Measurements from ENCODE around the gene FIBCD1.
"Not testable (repeated sequence)": the region's sequence is repeated elsewhere in the genome, so short reads cannot be mapped to it uniquely, and the experiment has no call there.

FIBCD1 gene

DNA sequence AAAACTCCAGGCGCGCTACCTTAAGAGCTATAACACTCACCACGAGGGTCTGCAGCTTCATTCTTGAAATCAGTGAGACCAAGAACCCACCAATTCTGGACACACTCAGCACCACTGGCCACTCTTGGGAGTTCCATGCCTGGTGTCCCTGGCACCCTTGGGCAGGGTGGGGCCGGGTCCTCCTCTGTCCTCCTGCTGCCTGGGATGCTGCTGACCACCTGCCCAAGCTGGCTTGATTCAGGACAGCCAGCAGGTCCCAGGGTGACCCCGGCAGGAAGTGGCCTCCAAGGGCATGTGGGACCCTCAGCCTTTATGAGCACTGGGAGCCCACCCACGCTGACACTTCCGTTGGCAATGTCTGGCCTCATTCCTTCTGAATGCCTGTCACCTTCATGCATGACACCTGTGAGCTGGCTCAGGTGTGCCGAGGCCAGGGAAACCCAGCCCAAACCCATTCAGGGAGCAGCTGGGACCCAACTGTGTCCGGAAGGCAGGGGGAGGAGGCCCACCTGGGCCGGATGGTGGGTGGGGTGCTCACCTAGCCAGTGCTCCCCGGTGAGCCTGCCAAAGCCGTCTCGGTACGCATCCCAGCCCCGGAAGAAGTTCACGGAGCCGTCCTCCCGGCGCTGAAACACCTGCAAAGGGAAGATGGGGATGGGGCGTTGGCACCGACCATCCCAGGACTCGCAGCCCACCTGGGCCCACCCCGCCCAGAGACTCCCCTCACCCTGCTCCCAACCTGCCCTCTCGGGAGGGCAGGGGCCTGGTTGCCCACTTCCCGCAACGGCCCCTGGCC is 27.6 kb downstream of the FIBCD1 start:
- DNase-seq (ENCODE audit: extremely low read depth, low read depth), result no peak
- TF ChIP-seq, protein P1, sequence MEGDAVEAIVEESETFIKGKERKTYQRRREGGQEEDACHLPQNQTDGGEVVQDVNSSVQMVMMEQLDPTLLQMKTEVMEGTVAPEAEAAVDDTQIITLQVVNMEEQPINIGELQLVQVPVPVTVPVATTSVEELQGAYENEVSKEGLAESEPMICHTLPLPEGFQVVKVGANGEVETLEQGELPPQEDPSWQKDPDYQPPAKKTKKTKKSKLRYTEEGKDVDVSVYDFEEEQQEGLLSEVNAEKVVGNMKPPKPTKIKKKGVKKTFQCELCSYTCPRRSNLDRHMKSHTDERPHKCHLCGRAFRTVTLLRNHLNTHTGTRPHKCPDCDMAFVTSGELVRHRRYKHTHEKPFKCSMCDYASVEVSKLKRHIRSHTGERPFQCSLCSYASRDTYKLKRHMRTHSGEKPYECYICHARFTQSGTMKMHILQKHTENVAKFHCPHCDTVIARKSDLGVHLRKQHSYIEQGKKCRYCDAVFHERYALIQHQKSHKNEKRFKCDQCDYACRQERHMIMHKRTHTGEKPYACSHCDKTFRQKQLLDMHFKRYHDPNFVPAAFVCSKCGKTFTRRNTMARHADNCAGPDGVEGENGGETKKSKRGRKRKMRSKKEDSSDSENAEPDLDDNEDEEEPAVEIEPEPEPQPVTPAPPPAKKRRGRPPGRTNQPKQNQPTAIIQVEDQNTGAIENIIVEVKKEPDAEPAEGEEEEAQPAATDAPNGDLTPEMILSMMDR (IDR thresholded peaks at IDR 0.05; ENCODE audit: low read depth, low read length, missing control alignments), result no peak
- no peak overlapping the region for H3K4me3 ChIP-seq (replicated peaks; ENCODE audit: low read depth, low read length)

GRCh38 chr9:130910670-130911069 is 28.4 kb downstream of the FIBCD1 start:
- DNase-seq (ENCODE audit: extremely low read depth, low read depth); H3K4me3 ChIP-seq (replicated peaks; ENCODE audit: low read depth, low read length): not testable (repeated sequence)

DNA sequence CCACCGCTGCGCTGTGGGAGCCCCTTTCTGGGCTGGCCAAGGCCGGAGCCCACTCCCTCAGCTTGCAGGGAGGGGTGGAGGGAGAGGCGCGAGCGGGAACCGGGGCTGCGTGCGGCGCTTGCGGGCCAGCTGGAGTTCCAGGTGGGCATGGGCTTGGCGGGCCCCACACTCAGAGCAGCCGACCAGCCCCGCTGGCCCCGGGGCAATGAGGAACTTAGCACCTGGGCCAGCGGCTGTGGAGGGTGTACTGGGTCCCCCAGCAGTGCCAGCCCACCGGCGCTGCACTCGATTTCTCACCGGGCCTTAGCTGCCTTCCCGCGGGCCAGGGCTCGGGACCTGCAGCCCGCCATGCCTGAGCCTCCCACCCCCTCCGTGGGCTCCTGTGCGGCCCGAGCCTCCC is 29.0 kb downstream of the FIBCD1 start:
- H3K4me3 ChIP-seq (replicated peaks; ENCODE audit: low read depth, low read length); DNase-seq (ENCODE audit: extremely low read depth, low read depth): not testable (repeated sequence)

DNA sequence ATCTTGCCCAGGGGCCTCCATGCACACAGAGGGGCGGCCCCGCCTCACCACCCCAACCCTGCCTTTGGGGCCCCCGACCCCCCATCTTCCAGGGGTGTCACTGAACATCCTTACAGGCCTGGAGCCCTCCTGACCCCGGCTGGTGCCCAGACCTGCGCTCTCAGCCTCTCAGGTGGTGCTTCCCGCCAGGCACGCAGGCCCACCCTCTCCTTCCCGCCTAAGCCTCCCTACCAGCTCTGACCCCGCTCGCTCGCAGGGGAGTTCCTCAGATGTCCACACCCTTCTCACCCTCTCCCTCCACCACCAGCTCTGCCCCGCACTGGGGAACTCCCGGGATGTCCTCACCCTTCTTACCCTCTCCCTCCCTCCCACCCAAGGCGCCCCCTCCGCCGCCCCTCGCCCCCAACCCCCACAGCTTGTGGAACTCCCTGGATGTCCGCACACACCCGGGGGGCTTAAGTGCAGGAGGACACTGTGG is 30.1 kb downstream of the FIBCD1 start:
- no peak overlapping the region for H3K4me3 ChIP-seq (replicated peaks; ENCODE audit: low read depth, low read length)

DNA sequence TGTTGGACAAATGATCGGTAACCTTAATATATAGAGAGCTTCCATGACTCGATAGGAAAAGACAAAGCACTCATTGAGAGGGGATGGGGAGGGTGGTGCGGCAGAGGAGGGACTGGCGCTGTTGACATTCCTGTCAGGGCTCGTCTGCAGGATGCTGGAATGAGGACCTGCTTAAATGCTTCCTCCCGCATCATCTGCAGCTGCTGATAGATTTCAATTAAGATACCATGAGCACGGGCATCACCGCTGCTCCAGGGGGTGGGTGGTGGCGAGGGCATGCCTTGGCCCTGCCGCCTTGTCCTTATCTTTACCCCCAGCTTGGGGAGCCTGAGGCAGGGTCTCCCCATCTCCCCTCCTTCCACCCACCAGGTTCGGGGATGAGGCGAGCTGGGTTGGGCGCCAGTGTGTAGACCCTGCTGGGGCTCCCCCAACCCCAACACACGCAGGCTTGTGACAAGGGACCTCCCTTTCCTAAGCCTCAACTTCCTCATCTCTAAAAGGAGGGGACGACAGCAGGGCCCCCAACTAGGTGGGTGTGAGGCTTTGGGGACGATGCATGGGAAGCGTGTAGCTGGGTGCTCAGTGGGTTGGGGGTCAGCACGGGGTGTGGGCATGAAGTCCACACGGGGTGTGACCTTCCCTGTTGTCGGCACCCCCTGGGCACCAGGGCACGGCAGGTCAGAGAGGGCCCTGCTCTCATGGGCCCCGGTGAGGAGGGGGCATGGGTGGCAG is 30.7 kb downstream of the FIBCD1 start:
- DNase-seq (ENCODE audit: extremely low read depth, low read depth), result no peak
- no peak overlapping the region for H3K4me3 ChIP-seq (replicated peaks; ENCODE audit: low read depth, low read length)
- TF ChIP-seq, protein P1 (IDR thresholded peaks at IDR 0.05; ENCODE audit: low read depth, low read length, missing control alignments), result no peak

More for the DNA sequence above, 30.1 kb downstream of the FIBCD1 start:
- TF ChIP-seq, protein P1 (IDR thresholded peaks at IDR 0.05; ENCODE audit: low read depth, low read length, missing control alignments), result no peak
- DNase-seq (ENCODE audit: extremely low read depth, low read depth), result no peak

- TF ChIP-seq, protein P1 (IDR thresholded peaks at IDR 0.05; ENCODE audit: low read depth, low read length, missing control alignments), result no peak
- no peak for DNase-seq (ENCODE audit: extremely low read depth, low read depth)
Observed at GRCh38 chr9:130906735-130907416, 32.2 kb downstream of the FIBCD1 start.

DNA sequence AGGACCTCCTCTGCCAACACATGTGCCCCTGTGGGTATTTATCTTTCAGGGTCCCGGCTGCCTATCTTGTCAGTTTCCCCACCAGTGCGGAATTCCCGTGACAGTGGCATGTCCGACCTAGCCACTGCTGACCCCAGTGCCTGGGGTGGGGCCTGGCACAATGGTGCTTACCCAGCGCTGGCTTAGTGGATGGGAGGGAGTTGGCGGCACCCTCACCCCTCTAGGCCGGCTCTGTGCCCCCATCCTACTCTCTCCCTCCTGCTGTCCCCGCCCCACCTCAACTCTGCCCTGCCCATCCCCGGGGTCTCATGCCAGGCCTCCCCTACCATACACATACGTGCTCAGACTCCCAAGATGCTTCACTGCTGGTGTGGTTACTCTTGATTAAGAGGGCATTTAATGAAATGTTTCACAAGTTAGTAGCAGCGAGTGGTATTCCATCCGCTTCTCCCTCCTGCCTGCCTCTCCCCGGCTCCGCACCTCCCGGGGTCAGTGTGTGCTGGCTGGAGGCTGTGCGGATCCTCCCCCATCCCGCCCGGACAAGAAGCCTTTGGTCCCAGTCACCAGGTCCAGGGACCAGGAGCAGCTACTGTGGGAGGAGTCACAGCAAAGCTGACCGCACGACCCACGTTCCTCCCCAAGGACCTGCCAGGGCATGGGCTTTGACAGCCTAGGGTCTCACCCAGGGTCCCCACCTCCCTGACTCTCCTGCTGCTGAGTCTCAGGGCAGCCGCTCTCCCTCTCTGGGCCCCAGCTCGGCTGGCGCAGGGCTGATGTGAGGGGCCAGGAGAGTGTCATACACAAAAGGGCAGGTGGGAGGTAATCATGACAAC is 32.9 kb downstream of the FIBCD1 start:
- no peak for DNase-seq (ENCODE audit: extremely low read depth, low read depth)
- H3K4me3 ChIP-seq (replicated peaks; ENCODE audit: low read depth, low read length), result no peak overlapping the region
- TF ChIP-seq, protein P1 (IDR thresholded peaks at IDR 0.05; ENCODE audit: low read depth, low read length, missing control alignments), result no peak

More at GRCh38 chr9:130906735-130907416, 32.2 kb downstream of the FIBCD1 start:
- H3K4me3 ChIP-seq (replicated peaks; ENCODE audit: low read depth, low read length), result no peak overlapping the region

Measured in HFF-Myc (cell line).